Measurements from ENCODE around the gene F2.
"Not testable (repeated sequence)": the region's sequence is repeated elsewhere in the genome, so short reads cannot be mapped to it uniquely, and the experiment has no call there.

The F2 gene

DNA sequence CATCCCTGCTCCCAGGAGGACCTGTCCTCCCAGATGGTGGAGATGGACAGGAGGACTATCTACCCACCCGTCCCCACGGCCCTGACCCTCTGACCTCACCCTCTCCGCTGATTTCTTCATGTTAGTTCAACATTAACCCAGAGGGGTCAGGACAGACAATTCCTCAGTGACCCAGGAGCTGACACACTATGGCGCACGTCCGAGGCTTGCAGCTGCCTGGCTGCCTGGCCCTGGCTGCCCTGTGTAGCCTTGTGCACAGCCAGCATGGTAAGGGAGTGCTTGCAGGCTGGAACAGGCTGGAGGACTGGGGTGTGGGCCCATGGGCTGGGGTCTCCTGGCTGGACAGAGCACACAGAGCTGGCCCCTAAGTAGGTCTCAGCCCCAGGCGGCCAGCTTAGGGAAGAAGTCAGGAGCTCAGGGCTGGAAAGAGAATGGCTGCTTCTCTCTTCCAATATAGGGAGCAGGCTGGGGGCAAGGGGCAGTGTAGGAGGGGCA, at the start of gene F2:
Gene F2, plus strand, starts transcription at position 166 of the 495 bp plus-strand sequence. Its CDS starts 23 bp downstream, at position 189.
- Mint-ChIP-seq H3K4me1 (peaks cover 2% of the 10 kb centered on the region), H3K36me3 (no peaks in the 10 kb centered on the region), H3K27me3 (peaks cover 1% of the 10 kb centered on the region), H3K9me3 (no peaks in the 10 kb centered on the region), H3K4me3 (no peak within 1 kb of the TSS), H3K27ac (no peak within 1 kb of the TSS)
- ATAC-seq (ENCODE audit: low read depth) = no peak
- DNase-seq (ENCODE audit: low spot score in 2 of 2) = no peak

DNA sequence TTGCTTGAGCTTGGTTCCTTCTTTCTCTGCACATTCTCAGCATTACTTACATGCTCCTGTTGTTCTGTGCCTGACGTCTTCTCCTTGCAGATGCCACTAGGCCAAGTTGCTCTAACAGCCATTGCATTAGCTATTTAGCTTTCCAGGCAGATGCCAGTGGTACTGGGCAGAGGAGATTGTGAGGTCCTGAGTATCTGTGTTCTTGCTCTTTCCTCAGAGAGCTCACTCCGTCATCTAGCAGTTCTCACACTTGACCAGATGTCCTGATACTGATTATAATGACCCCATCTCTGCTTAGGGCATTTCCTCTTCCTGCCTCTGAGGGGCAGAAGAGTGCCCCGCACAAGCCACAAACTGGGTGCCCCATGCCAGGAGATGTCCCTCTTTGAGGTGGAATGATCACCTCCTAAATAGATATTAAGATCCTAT, 49.3 kb upstream of the F2 start:
- H3K9me3 Mint-ChIP-seq = no peaks in the 10 kb centered on the region
- no peaks in the 10 kb centered on the region for H3K27me3 Mint-ChIP-seq
- ATAC-seq (ENCODE audit: low read depth) (no peak), DNase-seq (ENCODE audit: low spot score in 2 of 2) (no peak)
- H3K27ac Mint-ChIP-seq = no peak overlapping the region
- H3K4me3 Mint-ChIP-seq = no peak overlapping the region
- peaks cover 40% of the 10 kb centered on the region for H3K36me3 Mint-ChIP-seq
- peaks cover 7% of the 10 kb centered on the region for H3K4me1 Mint-ChIP-seq

DNA sequence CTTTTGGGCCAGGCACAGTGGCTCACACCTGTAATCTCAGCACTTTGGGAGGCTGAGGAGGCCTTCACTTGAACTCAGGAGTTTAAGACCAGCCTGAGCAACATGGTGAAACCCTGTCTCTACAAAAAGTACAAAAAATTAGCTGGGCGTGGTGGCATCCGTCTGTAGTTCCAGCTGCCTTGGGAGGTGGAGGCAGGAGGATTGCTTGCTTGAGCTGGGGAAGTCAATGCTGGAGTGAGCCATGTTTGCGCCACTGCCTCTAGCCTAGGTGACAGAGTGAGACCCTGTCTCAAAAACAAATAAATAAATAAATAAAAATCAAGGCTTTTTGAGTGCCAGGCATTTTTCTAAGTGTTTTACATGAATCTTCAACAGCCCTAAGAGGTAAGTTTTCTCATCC, 48.5 kb upstream of the F2 start:
- H3K36me3 Mint-ChIP-seq = peaks cover 33% of the 10 kb centered on the region
- not testable (repeated sequence) for H3K4me3 Mint-ChIP-seq; H3K9me3 Mint-ChIP-seq; H3K27ac Mint-ChIP-seq; DNase-seq (ENCODE audit: low spot score in 2 of 2); ATAC-seq (ENCODE audit: low read depth); H3K27me3 Mint-ChIP-seq
- H3K4me1 Mint-ChIP-seq = peaks cover 12% of the 10 kb centered on the region

DNA sequence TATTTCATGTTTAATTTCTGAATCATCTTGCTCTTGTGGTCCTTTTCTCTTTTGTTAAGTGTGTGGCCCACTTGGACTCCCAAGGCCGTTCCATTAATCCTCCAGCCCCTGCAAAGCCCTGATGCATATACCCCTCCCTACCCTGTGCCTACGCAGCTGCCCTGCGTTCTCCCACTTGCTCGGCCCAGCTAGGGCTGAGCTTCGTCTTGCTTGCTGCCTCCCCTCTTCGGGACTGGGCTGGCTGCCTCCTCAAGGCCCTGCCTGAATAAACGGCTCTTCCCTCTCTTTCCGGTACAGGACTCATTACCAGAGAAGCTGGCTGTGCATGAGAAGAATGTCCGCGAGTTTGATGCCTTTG, 47.1 kb upstream of the F2 start:
- no peak for DNase-seq (ENCODE audit: low spot score in 2 of 2)
- H3K27me3 Mint-ChIP-seq = no peaks in the 10 kb centered on the region
- no peaks in the 10 kb centered on the region for H3K9me3 Mint-ChIP-seq
- peak overlapping the region; percentile 11 for H3K27ac Mint-ChIP-seq
- no peak overlapping the region for H3K4me3 Mint-ChIP-seq
- peaks cover 33% of the 10 kb centered on the region for H3K36me3 Mint-ChIP-seq
- H3K4me1 Mint-ChIP-seq = peaks cover 18% of the 10 kb centered on the region
- no peak for ATAC-seq (ENCODE audit: low read depth)

DNA sequence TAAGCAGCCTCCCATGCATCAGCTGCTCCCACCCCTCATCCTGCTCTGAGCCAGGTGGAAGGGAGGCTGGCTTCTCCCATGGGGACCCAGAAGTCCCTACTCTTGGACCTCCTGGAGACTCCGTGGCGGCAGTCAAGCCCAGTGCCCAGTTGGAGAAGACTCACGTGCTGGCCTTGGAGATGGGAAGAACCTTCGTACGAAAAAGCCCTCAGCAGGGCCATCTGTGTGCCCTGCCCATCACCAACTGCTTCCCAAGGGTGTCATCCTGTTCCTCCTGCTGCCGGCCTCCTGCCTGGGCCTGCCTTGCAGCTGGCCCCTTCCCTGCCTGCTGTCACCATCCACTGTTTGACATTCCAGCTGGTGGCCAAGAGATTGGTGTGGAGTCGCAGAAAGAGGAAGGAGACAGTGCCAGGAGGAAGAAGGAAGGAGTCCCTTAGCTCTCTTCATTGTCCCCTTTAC, 46.6 kb upstream of the F2 start:
- Mint-ChIP-seq H3K36me3 (peaks cover 33% of the 10 kb centered on the region), H3K4me1 (peaks cover 22% of the 10 kb centered on the region), H3K27me3 (no peaks in the 10 kb centered on the region), H3K9me3 (no peaks in the 10 kb centered on the region), H3K4me3 (no peak overlapping the region), H3K27ac (peak overlapping the region; percentile 11)
- ATAC-seq (ENCODE audit: low read depth) = no peak
- DNase-seq (ENCODE audit: low spot score in 2 of 2) = no peak

DNA sequence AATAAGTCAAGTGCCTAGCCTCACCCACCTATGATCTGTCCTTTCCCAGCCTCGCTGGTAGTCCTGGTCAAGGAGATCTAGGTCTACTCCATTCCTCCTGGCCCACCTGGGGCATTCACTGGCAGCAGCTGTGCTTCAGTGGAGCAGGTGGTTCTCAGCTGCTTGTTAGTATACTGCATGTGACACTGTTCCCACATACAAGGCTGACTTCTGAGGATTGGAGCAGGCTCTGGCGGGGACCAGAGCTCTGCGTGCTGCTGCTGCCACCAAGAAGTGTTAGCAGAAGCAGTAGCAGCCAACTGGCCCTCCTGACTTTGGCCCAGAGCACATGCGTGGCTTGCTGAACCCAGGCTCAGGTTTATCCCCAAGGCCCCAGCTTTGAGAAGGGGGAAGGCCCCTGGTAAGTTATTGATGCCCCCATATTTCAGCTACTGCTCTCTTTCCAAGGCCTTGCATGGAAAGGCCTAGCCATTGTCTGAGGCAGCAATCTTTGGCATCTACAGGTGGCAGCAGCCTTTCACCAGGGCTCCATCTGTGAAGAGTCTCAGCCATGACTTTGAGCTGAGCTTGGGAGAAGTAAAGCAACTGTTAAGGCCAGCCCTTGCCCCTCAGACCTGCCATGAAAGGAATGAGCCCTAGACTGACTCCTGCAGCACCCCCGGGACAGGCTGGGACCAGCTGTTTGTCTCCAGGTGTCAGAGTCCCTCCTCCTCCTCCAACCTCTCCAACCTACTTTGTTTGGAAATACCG, 45.1 kb upstream of the F2 start:
- no peak overlapping the region for H3K4me3 Mint-ChIP-seq

DNA sequence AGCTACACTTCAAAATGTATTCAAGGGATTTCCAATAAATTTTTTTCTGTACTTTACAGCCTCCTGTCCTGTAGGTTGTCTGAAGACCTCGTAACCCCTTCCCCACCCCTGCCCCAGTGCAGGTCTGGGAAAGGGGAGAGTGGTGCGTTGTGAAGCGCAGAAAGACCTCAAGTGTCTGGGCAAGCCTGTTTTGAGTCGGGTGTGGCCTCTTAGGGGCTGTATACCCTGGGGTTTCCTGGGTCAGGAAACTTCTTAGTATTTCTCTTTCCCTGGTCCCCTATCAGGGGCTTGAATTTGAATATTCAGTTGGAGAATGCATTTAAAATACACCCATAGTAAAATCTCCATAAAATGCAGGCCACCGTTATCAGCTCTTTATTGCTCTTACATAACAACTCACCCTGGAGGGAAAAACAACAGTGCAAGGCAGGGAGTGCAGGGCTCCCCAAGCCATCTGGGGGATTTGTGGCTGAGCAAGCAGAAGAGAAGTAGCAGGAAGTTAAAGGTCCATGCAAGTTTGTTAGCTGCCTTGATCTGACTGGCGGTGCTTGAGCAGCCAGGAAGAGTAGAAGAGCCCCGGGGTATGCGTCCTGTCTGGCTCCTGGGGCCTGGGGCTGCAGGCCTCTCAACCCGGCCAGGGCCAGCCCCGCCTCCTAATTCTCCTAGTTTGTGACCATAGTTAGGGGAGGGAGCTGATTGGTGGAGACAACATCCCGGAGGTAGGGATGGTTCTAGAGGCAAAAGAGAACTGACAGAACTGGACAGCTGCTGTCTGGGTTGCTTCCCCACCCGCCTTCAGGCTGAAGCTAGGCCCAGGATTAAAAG, 44.3 kb upstream of the F2 start:
- Mint-ChIP-seq H3K4me3 (no peak overlapping the region), H3K27ac (peak overlapping the region; percentile 77), H3K4me1 (peaks cover 22% of the 10 kb centered on the region), H3K36me3 (peaks cover 34% of the 10 kb centered on the region), H3K27me3 (no peaks in the 10 kb centered on the region), H3K9me3 (no peaks in the 10 kb centered on the region)
- ATAC-seq (ENCODE audit: low read depth) = peak; percentile 47
- DNase-seq (ENCODE audit: low spot score in 2 of 2) = no peak

More for the DNA sequence above, 45.1 kb upstream of the F2 start:
- Mint-ChIP-seq H3K9me3 (no peaks in the 10 kb centered on the region), H3K27ac (peak overlapping the region; percentile 77), H3K27me3 (no peaks in the 10 kb centered on the region), H3K4me1 (peaks cover 22% of the 10 kb centered on the region), H3K36me3 (peaks cover 37% of the 10 kb centered on the region)
- ATAC-seq (ENCODE audit: low read depth) = no peak
- no peak for DNase-seq (ENCODE audit: low spot score in 2 of 2)

DNA sequence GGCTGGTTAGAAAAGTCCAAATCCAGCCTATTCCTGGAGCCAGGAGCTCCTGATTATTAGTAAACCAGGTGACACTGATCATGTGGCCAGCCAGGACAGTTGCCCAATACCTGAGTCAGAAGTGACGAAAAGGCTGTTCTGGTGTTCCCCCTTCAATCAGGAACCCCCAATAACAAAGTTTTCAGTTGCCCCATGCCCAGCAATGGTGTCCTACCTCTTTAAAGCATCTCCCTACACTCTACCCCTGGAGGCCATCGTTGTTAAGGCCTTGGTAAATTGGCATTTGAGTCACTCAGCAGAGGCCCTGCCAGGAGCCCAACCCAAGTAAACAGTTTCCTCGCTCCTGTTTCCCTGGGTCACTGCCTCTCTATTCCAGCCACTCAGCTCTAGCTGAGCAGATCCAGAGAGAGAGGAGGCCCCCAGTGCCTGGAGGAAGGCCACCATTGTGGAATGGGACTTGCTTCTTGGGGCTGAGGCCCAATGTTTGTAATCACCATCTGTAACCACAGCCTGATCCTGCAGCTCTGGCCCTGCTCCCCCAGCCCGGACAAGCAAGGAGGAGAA, 43.6 kb upstream of the F2 start:
- Mint-ChIP-seq H3K4me1 (peaks cover 22% of the 10 kb centered on the region), H3K27ac (peak overlapping the region; percentile 77), H3K4me3 (no peak overlapping the region), H3K36me3 (peaks cover 31% of the 10 kb centered on the region), H3K27me3 (no peaks in the 10 kb centered on the region), H3K9me3 (no peaks in the 10 kb centered on the region)
- DNase-seq (ENCODE audit: low spot score in 2 of 2) (no peak), ATAC-seq (ENCODE audit: low read depth) (no peak)

DNA sequence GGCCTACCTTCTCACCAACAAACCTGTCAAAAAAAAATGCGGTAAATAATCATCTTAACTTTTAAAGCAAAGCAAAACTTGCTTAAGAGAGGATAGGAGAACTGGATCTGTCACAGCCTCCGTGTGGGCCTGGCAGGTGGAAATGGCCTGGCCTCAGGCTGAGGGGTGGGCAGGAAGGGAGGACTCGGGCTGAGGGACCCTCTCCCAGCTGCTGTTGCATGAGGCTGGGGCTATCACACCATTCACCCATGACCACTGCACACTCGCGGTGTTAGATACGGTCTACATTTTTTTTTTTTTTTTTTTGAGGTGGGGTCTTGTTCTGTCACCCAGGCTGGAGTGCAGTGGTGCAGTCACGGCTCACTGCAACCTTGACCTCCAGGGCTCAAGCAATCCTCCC, 43.1 kb upstream of the F2 start:
- Mint-ChIP-seq H3K27ac (no peak overlapping the region), H3K9me3 (no peaks in the 10 kb centered on the region), H3K4me3 (no peak overlapping the region), H3K4me1 (peaks cover 22% of the 10 kb centered on the region), H3K36me3 (peaks cover 35% of the 10 kb centered on the region), H3K27me3 (no peaks in the 10 kb centered on the region)
- DNase-seq (ENCODE audit: low spot score in 2 of 2) = no peak
- no peak for ATAC-seq (ENCODE audit: low read depth)

DNA sequence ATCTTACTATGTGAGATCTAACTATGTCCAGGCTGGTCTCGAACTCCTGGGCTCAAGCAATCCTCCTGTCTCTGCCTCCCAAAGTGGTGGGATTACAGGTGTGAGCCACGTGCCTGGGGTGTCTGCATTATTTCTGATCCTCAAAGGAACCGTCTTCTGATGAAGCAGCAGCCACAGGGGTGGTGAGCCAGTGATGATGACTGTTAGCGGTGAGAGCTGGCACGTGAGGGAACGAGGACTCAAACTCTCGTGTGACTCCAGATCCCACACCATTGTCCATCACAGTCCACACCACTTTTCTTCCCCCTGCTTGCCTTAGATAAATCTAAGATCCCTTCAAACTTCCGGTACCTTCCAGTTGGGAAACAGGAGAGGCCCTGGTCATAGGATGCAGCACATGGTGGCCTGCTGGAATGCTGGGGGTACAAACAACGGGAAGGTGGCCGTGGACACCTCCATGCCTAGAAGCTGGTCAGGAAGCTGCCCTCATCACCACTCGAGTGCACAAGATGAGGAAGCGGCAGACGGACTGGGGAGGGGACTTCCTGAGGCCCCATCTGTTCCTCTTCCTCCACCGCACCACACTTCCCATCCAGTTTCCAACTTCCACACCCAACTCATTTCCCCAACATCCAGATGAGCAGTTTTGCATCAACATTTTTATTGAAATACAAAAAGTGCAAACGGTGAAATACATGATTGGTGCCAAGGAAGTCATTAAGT, 42.4 kb upstream of the F2 start:
- peak; percentile 47 for ATAC-seq (ENCODE audit: low read depth)
- Mint-ChIP-seq H3K27me3 (no peaks in the 10 kb centered on the region), H3K27ac (peak overlapping the region; percentile 68), H3K36me3 (peaks cover 35% of the 10 kb centered on the region), H3K4me1 (peaks cover 22% of the 10 kb centered on the region), H3K9me3 (no peaks in the 10 kb centered on the region), H3K4me3 (peak overlapping the region; percentile 27)
- no peak for DNase-seq (ENCODE audit: low spot score in 2 of 2)

DNA sequence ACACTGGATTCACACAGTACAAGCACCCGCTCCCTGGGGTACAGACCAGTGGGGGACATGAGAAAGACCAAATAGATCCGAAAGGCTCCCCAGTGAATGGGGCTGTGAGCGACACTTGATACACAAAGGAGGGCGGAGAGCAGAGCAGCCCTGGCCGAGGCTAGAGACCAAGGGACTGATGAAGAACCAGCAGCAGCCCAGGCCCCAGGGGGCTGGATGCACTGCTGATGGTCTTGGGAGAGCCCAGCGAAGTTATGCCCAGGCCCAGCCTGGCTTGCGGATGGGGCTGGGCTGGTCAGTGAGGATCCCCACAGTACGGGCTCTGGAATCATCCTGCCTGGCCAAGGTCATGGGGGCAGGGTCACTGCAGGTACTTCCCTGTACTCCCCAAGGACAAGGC, 41.8 kb upstream of the F2 start:
- no peaks in the 10 kb centered on the region for H3K9me3 Mint-ChIP-seq
- peaks cover 22% of the 10 kb centered on the region for H3K4me1 Mint-ChIP-seq
- peak overlapping the region; percentile 68 for H3K27ac Mint-ChIP-seq
- DNase-seq (ENCODE audit: low spot score in 2 of 2) = no peak
- no peaks in the 10 kb centered on the region for H3K27me3 Mint-ChIP-seq
- peaks cover 33% of the 10 kb centered on the region for H3K36me3 Mint-ChIP-seq
- H3K4me3 Mint-ChIP-seq = no peak overlapping the region
- no peak for ATAC-seq (ENCODE audit: low read depth)

DNA sequence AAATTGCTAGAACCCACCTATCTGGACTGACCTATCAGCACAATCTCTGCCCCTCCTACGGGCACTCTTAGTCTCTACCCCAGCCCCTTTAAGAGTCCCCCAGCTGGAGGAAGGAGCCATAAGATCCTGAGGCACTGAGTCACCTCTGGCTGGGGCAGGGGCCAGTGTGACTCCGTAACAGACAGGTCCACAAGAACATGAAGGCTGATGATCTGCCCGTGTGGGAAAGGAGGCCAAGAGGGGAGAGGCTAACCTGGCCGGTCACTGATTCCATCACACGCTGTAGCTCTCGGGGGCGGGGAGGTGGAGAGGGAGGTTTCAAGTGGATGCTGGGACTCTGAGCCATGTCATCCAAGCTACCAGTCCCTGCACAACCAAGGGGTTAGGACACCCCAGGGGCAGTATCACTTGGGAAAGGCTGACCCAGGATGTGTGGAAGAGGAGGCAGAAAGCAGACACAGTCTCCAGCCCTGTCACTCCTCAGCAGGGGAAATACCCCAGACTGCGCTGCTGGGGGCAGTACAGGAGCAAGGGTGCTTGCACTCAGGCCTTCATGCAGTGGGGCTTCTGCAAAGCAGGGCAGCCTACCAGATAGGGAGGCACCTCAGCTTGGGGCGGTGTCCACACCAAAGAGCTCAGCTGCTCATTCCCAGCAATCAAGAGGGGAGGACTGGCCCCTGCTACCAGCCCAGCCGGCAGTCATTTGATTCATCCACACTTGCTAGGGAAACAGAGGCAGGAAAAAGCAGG, 40.8 kb upstream of the F2 start:
- H3K27me3 Mint-ChIP-seq = no peaks in the 10 kb centered on the region
- no peak overlapping the region for H3K4me3 Mint-ChIP-seq
- DNase-seq (ENCODE audit: low spot score in 2 of 2) (no peak), ATAC-seq (ENCODE audit: low read depth) (no peak)
- H3K27ac Mint-ChIP-seq = no peak overlapping the region
- H3K36me3 Mint-ChIP-seq = peaks cover 25% of the 10 kb centered on the region
- H3K9me3 Mint-ChIP-seq = no peaks in the 10 kb centered on the region
- H3K4me1 Mint-ChIP-seq = peaks cover 22% of the 10 kb centered on the region

DNA sequence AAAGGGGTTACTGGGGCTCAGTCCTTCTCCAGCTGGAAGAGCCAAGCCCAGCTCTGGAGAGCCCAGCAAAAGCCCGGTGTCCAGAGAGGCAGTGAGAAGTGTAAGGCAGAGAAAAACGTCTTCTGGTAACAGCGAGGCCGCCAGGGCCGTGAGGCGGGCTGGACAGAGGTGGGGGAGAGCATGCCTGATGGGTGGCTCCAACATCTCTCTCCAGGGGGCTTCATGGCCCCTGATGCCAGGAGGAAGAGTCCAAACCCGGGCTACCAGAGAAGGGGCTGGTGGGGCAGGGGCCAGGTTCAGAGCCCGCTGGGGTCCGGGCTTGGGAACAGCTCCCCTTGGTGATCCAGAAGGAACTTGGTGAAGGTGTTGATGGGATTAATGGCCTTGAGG, 40.3 kb upstream of the F2 start:
- no peak for ATAC-seq (ENCODE audit: low read depth)

More for the DNA sequence above, 40.3 kb upstream of the F2 start:
- no peaks in the 10 kb centered on the region for H3K9me3 Mint-ChIP-seq
- H3K4me3 Mint-ChIP-seq = no peak overlapping the region
- peaks cover 20% of the 10 kb centered on the region for H3K4me1 Mint-ChIP-seq
- no peak overlapping the region for H3K27ac Mint-ChIP-seq
- DNase-seq (ENCODE audit: low spot score in 2 of 2) = no peak
- peaks cover 25% of the 10 kb centered on the region for H3K36me3 Mint-ChIP-seq
- no peaks in the 10 kb centered on the region for H3K27me3 Mint-ChIP-seq
